ENCODE data around the gene DAZAP2.

Gene DAZAP2

GRCh38 chr12:51262758-51263177, 24.1 kb downstream of the DAZAP2 start:
- peak; percentile 89 for ATAC-seq
- TF ChIP-seq CREB5 (CRISPR knock-in tag; IDR thresholded peaks at IDR 0.05; ENCODE audit: low read depth) (no peak), ZNF8 (CRISPR knock-in tag; IDR thresholded peaks at IDR 0.05) (no peak), TCF4 (CRISPR knock-in tag; IDR thresholded peaks at IDR 0.05; ENCODE audit: borderline replicate concordance) (no peak), POU6F1 (CRISPR knock-in tag; IDR thresholded peaks at IDR 0.05; ENCODE audit: borderline replicate concordance, low read depth) (no peak), RARB (CRISPR knock-in tag; IDR thresholded peaks at IDR 0.05) (no peak), ZC3H10 (CRISPR knock-in tag; IDR thresholded peaks at IDR 0.05) (no peak), ISL1 (CRISPR knock-in tag; IDR thresholded peaks at IDR 0.05) (no peak), ZNF565 (CRISPR knock-in tag; conservative IDR thresholded peaks at IDR 0.05; ENCODE audit: low read depth) (no peak), CSRNP3 (CRISPR knock-in tag; IDR thresholded peaks at IDR 0.05) (no peak), CSDC2 (CRISPR knock-in tag; IDR thresholded peaks at IDR 0.05) (no peak), TOX (CRISPR knock-in tag; IDR thresholded peaks at IDR 0.05; ENCODE audit: borderline replicate concordance) (no peak), BACH2 (CRISPR knock-in tag; IDR thresholded peaks at IDR 0.05; ENCODE audit: borderline replicate concordance) (no peak), PPARA (CRISPR knock-in tag; IDR thresholded peaks at IDR 0.05; ENCODE audit: borderline replicate concordance) (no peak)

GRCh38 chr12:51263341-51263740, 24.7 kb downstream of the DAZAP2 start:
- no peak for ATAC-seq
- no peak for TF ChIP-seq ZFP3 (CRISPR knock-in tag; IDR thresholded peaks at IDR 0.05)
- TF ChIP-seq TCF4 (CRISPR knock-in tag; IDR thresholded peaks at IDR 0.05; ENCODE audit: borderline replicate concordance), result no peak
- TF ChIP-seq PATZ1 (CRISPR knock-in tag; IDR thresholded peaks at IDR 0.05; ENCODE audit: borderline replicate concordance), result no peak
- no peak for TF ChIP-seq RARB (CRISPR knock-in tag; IDR thresholded peaks at IDR 0.05)
- no peak for TF ChIP-seq SNAI2 (CRISPR knock-in tag; IDR thresholded peaks at IDR 0.05)
- TF ChIP-seq TOX (CRISPR knock-in tag; IDR thresholded peaks at IDR 0.05; ENCODE audit: borderline replicate concordance), result no peak
- TF ChIP-seq ZNF70 (CRISPR knock-in tag; IDR thresholded peaks at IDR 0.05), result no peak
- no peak for TF ChIP-seq ZNF8 (CRISPR knock-in tag; IDR thresholded peaks at IDR 0.05)
- TF ChIP-seq CSDC2 (CRISPR knock-in tag; IDR thresholded peaks at IDR 0.05), result no peak
- TF ChIP-seq CREB5 (CRISPR knock-in tag; IDR thresholded peaks at IDR 0.05; ENCODE audit: low read depth), result no peak
- TF ChIP-seq ZC3H10 (CRISPR knock-in tag; IDR thresholded peaks at IDR 0.05), result no peak
- no peak for TF ChIP-seq ESRRG (CRISPR knock-in tag; IDR thresholded peaks at IDR 0.05)
- TF ChIP-seq ISL1 (CRISPR knock-in tag; IDR thresholded peaks at IDR 0.05), result no peak
- no peak for TF ChIP-seq OSR1 (CRISPR knock-in tag; IDR thresholded peaks at IDR 0.05)
- no peak for TF ChIP-seq BACH2 (CRISPR knock-in tag; IDR thresholded peaks at IDR 0.05; ENCODE audit: borderline replicate concordance)
- no peak for TF ChIP-seq PPARA (CRISPR knock-in tag; IDR thresholded peaks at IDR 0.05; ENCODE audit: borderline replicate concordance)
- TF ChIP-seq TSHZ2 (CRISPR knock-in tag; IDR thresholded peaks at IDR 0.05), result no peak
- no peak for TF ChIP-seq GLIS3 (CRISPR knock-in tag; IDR thresholded peaks at IDR 0.05)
- TF ChIP-seq ZFP30 (CRISPR knock-in tag; IDR thresholded peaks at IDR 0.05), result no peak
